H1 (cell line): ENCODE results near the gene MED12L. TPM values are rescaled to one million over a fixed set of nuclear protein-coding genes. Genes with fewer than 3 reads are reported as not detected.

ENCODE experiments used
- CTCF ChIA-PET: fragments of 300-600 bp; sonication (Branson Sonifier 250); formaldehyde crosslinking; loops from one replicate; lab custom pipeline; 2021; ENCODE audit not compliant: partially characterized antibody; lab: Charles Lee
- POLR2A ChIA-PET: fragments of 300-600 bp; sonication (Branson Sonifier 250); formaldehyde crosslinking; loops from one replicate; lab custom pipeline; 2021; ENCODE audit warnings: inconsistent platforms; ENCODE audit not compliant: partially characterized antibody; lab: Charles Lee
- DNase-seq, 2 experiments: peaks; one replicate each; pipeline versions ENCODE4 v3.0.0 to v3.0.0-alpha.2; 2010 to 2022; ENCODE audit warnings: low spot score in 2 of 2, low read depth in 1 of 2, mixed read lengths in 1 of 2
- FAIRE-seq: peaks from 2 replicates; lab custom pipeline; 2011; peaks lifted over from hg19 to GRCh38; lab: Jason Lieb, UNC
- H2AFZ ChIP-seq: 2 replicates; pipeline ENCODE4 v1.8.1; 2012; ENCODE audit warnings: low read length, inconsistent platforms
- H2AK5ac ChIP-seq: 2 replicates; pipeline ENCODE4 v1.6.1; 2013; ENCODE audit warnings: low read depth, low read length
- H2BK120ac ChIP-seq: replicated peaks from 2 replicates; pipeline ENCODE3; 2013; ENCODE audit warnings: low read depth, low read length, inconsistent platforms
- H2BK12ac ChIP-seq: 2 replicates; pipeline ENCODE4 v1.6.1; 2013; ENCODE audit warnings: low read depth, low read length
- H2BK15ac ChIP-seq: 2 replicates; pipeline ENCODE4 v1.6.1; 2013; ENCODE audit warnings: low read length
- H2BK20ac ChIP-seq: 2 replicates; pipeline ENCODE4 v1.6.1; 2013; ENCODE audit warnings: low read length
- H2BK5ac ChIP-seq: 2 replicates; pipeline ENCODE4 v1.6.1; 2013; ENCODE audit warnings: low read depth, low read length
- H3K14ac ChIP-seq: 2 replicates; pipeline ENCODE4 v1.6.1; 2013; ENCODE audit warnings: inconsistent platforms; ENCODE audit not compliant: insufficient read length
- H3K18ac ChIP-seq: 2 replicates; pipeline ENCODE4 v1.6.1; 2013; ENCODE audit warnings: low read length; ENCODE audit errors: extremely low read depth
- H3K23ac ChIP-seq: 2 replicates; pipeline ENCODE4 v1.6.1; 2013; ENCODE audit warnings: inconsistent platforms; ENCODE audit not compliant: insufficient read length
- H3K23me2 ChIP-seq: 2 replicates; pipeline ENCODE4 v1.6.1; 2013; ENCODE audit warnings: low read depth, low read length
- H3K27ac ChIP-seq: 2 replicates; pipeline ENCODE4 v1.6.1; 2011; ENCODE audit warnings: low read depth, low read length, inconsistent platforms
- H3K27me3 ChIP-seq, 4 experiments: replicated peaks in 1 of 4; 1 replicate in 1 of 4; 2 replicates in 3 of 4; pipeline versions ENCODE4 v1.6.1 to v1.8.1; 2011 to 2013; ENCODE audit warnings: low read length in 3 of 4, mild to moderate bottlenecking in 3 of 4, inconsistent platforms in 2 of 4, mixed read lengths in 2 of 4, moderate library complexity in 1 of 4; ENCODE audit not compliant: control insufficient read depth in 3 of 4, insufficient read depth in 3 of 4; ENCODE audit errors: extremely low read depth in 1 of 4
- H3K36me3 ChIP-seq, 4 experiments: 2 replicates each; pipeline versions ENCODE4 v1.6.1 to v1.8.1; 2011 to 2013; ENCODE audit warnings: mild to moderate bottlenecking in 4 of 4, low read length in 3 of 4, moderate library complexity in 2 of 4, control low read depth in 1 of 4, inconsistent platforms in 1 of 4; ENCODE audit not compliant: insufficient read depth in 4 of 4, control insufficient read depth in 2 of 4
- H3K4ac ChIP-seq: replicated peaks from 2 replicates; pipeline ENCODE3; 2013; ENCODE audit warnings: low read length, low read depth, mixed read lengths, inconsistent platforms; ENCODE audit not compliant: insufficient read length
- H3K4me1 ChIP-seq, 4 experiments: replicated peaks in 1 of 4; 1 replicate in 1 of 4; 2 replicates in 3 of 4; pipeline versions ENCODE4 v1.6.1 to v1.8.1; 2011 to 2013; ENCODE audit warnings: low read length in 3 of 4, inconsistent platforms in 2 of 4, mixed read lengths in 1 of 4; ENCODE audit not compliant: insufficient read depth in 4 of 4, control insufficient read depth in 3 of 4
- H3K4me2 ChIP-seq, 2 experiments: 2 replicates each; pipeline versions ENCODE4 v1.6.1 to v1.8.1; 2011 to 2013; ENCODE audit warnings: low read depth in 2 of 2, low read length in 2 of 2, control low read depth in 1 of 2, inconsistent platforms in 1 of 2, mild to moderate bottlenecking in 1 of 2; ENCODE audit not compliant: insufficient read depth in 1 of 2
- H3K4me3 ChIP-seq, 4 experiments: fragments of 200-600, 300-600 bp in 1 of 4; sonication (generic), shearing (Covaris generic), sonication (Bioruptor Twin) in 1 of 4; 2 replicates each; pipeline versions ENCODE4 v1.5.1 to v1.8.1; 2011 to 2016; ENCODE audit warnings: low read length in 4 of 4, low read depth in 3 of 4, control low read depth in 2 of 4, inconsistent platforms in 2 of 4, mild to moderate bottlenecking in 2 of 4, mixed read lengths in 1 of 4, moderate library complexity in 1 of 4; ENCODE audit not compliant: insufficient read depth in 2 of 4; ENCODE audit errors: extremely low read depth in 1 of 4
- H3K56ac ChIP-seq: replicated peaks from 2 replicates; pipeline ENCODE3; 2013; ENCODE audit warnings: low read depth, mild to moderate bottlenecking, mixed read lengths, low read length, inconsistent platforms; ENCODE audit not compliant: insufficient read length
- H3K79me1 ChIP-seq: 2 replicates; pipeline ENCODE4 v1.6.1; 2013; ENCODE audit warnings: low read depth, low read length, control low read depth
- H3K79me2 ChIP-seq, 2 experiments: 2 replicates each; pipeline versions ENCODE4 v1.6.1 to v1.8.1; 2012 to 2013; ENCODE audit warnings: low read length in 2 of 2, mild to moderate bottlenecking in 2 of 2, inconsistent platforms in 1 of 2; ENCODE audit not compliant: insufficient read depth in 2 of 2, control insufficient read depth in 1 of 2
- H3K9ac ChIP-seq, 4 experiments: replicated peaks in 1 of 4; 1 replicate in 1 of 4; 2 replicates in 3 of 4; pipeline versions ENCODE4 v1.6.1 to v1.8.1; 2011 to 2013; ENCODE audit warnings: low read depth in 3 of 4, low read length in 3 of 4, control low read depth in 2 of 4, mild to moderate bottlenecking in 2 of 4, moderate library complexity in 2 of 4, inconsistent platforms in 1 of 4; ENCODE audit errors: extremely low read depth in 1 of 4
- H3K9me3 ChIP-seq, 2 experiments: 2 replicates each; pipeline versions ENCODE4 v1.6.1 to v1.8.1; 2012 to 2013; ENCODE audit warnings: mild to moderate bottlenecking in 2 of 2, moderate library complexity in 2 of 2, control low read depth in 1 of 2, inconsistent platforms in 1 of 2, low read depth in 1 of 2, low read length in 1 of 2, mixed read lengths in 1 of 2; ENCODE audit not compliant: insufficient read depth in 2 of 2
- H4K20me1 ChIP-seq, 2 experiments: replicated peaks in 1 of 2; 2 replicates each; pipeline versions ENCODE3 to v1.8.1; 2011 to 2013; ENCODE audit warnings: inconsistent platforms in 2 of 2, low read length in 2 of 2, mild to moderate bottlenecking in 1 of 2; ENCODE audit not compliant: insufficient read depth in 2 of 2, control insufficient read depth in 1 of 2
- H4K5ac ChIP-seq: 2 replicates; pipeline ENCODE4 v1.6.1; 2013; ENCODE audit warnings: low read length, low read depth, mixed read lengths, inconsistent platforms; ENCODE audit not compliant: insufficient read length
- H4K8ac ChIP-seq: 2 replicates; pipeline ENCODE4 v1.8.0; 2013; ENCODE audit warnings: mild to moderate bottlenecking, moderate library complexity, low read length, inconsistent platforms; ENCODE audit not compliant: insufficient read depth; ENCODE audit errors: extremely low read depth
- H4K91ac ChIP-seq: replicated peaks from 2 replicates; pipeline ENCODE3; 2013; ENCODE audit warnings: low read length, mixed read lengths, inconsistent platforms; ENCODE audit not compliant: insufficient read length
- E2F6 ChIP-seq: IDR thresholded peaks from 2 replicates; pipeline ENCODE4 v1.6.1; 2012; ENCODE audit warnings: inconsistent platforms
- EGR1 ChIP-seq: IDR thresholded peaks from 2 replicates; pipeline ENCODE4 v1.6.1; 2011; ENCODE audit warnings: low read depth, low read length, borderline replicate concordance
- EP300 ChIP-seq, 2 experiments: IDR thresholded peaks; 1 replicate in 1 of 2; 2 replicates in 1 of 2; pipeline ENCODE4 v1.6.1; 2011 to 2012; ENCODE audit warnings: low read depth in 2 of 2, low read length in 2 of 2, mild to moderate bottlenecking in 2 of 2, borderline replicate concordance in 1 of 2, inconsistent platforms in 1 of 2, moderate library complexity in 1 of 2
- HDAC6 ChIP-seq: IDR thresholded peaks from one replicate; pipeline ENCODE4 v1.7.1; 2012; ENCODE audit warnings: low read depth, mild to moderate bottlenecking, inconsistent platforms, low read length, moderate library complexity
- KDM4A ChIP-seq: IDR thresholded peaks from one replicate; pipeline ENCODE4 v1.7.1; 2012; ENCODE audit warnings: low read depth, mild to moderate bottlenecking, moderate library complexity, low read length, inconsistent platforms; ENCODE audit not compliant: severe bottlenecking
- POLR2AphosphoS5 ChIP-seq: IDR thresholded peaks from 2 replicates; pipeline ENCODE4 v1.6.1; 2011; ENCODE audit warnings: low read depth, low read length
- RXRA ChIP-seq: IDR thresholded peaks from 2 replicates; pipeline ENCODE4 v1.6.1; 2011; ENCODE audit warnings: low read depth, mild to moderate bottlenecking, low read length, moderate library complexity; ENCODE audit not compliant: insufficient read depth
- TCF12 ChIP-seq: IDR thresholded peaks from 2 replicates; pipeline ENCODE4 v1.6.1; 2011; ENCODE audit warnings: low read depth, mild to moderate bottlenecking, low read length
- YY1 ChIP-seq: IDR thresholded peaks from 2 replicates; pipeline ENCODE4 v1.6.1; 2011; ENCODE audit warnings: low read depth, mild to moderate bottlenecking, low read length
- WGBS, 2 experiments: shearing (Covaris generic) in 1 of 2; methylation state at CpG; one replicate each; pipeline versions ENCODE4 v1.1.6 to v1.1.7; 2013 to 2015; ENCODE audit warnings: low lambda C conversion rate in 2 of 2, mixed read lengths in 2 of 2, inconsistent platforms in 1 of 2, low coverage in 1 of 2, missing lambda C conversion rate in 1 of 2; ENCODE audit not compliant: insufficient replicate concordance in 2 of 2, insufficient coverage in 1 of 2, insufficient read length in 1 of 2; ENCODE audit errors: extremely low coverage in 1 of 2, missing lambda C conversion rate in 1 of 2; 5-methylcytosine and 5-hydroxymethylcytosine counted together
- polyA plus RNA-seq, 7 experiments: library from polyadenylated mRNA; depleted of rRNA in 3 of 7; stranded (reverse) in 5 of 7; unstranded in 2 of 7; fragments of >200 nt in 5 of 7; fragments of 200-250 nt in 2 of 7; gene quantifications; 1 replicate in 5 of 7; 2 replicates in 1 of 7; 4 replicates in 1 of 7; pipeline versions ENCODE4 v1.2.1 to v1.2.3, GENCODE V29; 2011 to 2013; ENCODE audit warnings: missing spikeins in 2 of 7, mixed read lengths in 2 of 7
- total RNA-seq: library from RNA; stranded (reverse); fragmentation: NEBNext Ultra II Directional; extraction: Animal tissue kit (Norgen Biotek cat#: 25700); gene quantifications from 2 replicates; pipeline ENCODE4 v1.2.1, GENCODE V29; 2021

Gene MED12L
- total and polyA plus RNA-seq, 2 of the 8 experiments (the other 6 are each of a cell fraction or from before 2014, with no cell fraction given) = 3.6 to 26.2 TPM

GRCh38 chr3:151144016-151144415 is 58.6 kb downstream of the MED12L start:
- no peak overlapping the region for H2AK5ac ChIP-seq
- H2BK12ac ChIP-seq = no peak overlapping the region
- H2BK15ac ChIP-seq = no peak overlapping the region
- H3K4me1 ChIP-seq = peaks cover 2 to 14% (median 8%) of the 10 kb centered on the region in 4 experiments; a peak in 6 of 7 replicates
- no peak overlapping the region for H3K23ac ChIP-seq
- no peak overlapping the region for H3K27ac ChIP-seq
- no peak overlapping the region for H4K5ac ChIP-seq
- 89% methylated on average over 4 of the region's 4 CpGs; no CpG with 5 or more reads in 1 of the 2 experiments for WGBS, 2 experiments
- H3K27me3 ChIP-seq = no peaks in the 10 kb centered on the region
- H3K4me3 ChIP-seq = no peak overlapping the region
- FAIRE-seq = no peak
- no peaks in the 10 kb centered on the region for H3K79me1 ChIP-seq
- ChIA-PET CTCF (interaction anchor here (0.7 to 8.9 kb wide), 15 partner anchors 8 to 405 kb away, joined by 3 to 99 read pairs (median 4); partner anchors contain the start of gene MED12L), POLR2A (interaction anchor here (1.0 to 1.7 kb wide), 2 partner anchors 30 to 58 kb away, joined by 4 read pairs; no protein-coding TSS in a partner anchor)
- H2AFZ ChIP-seq = no peak overlapping the region
- H2BK5ac ChIP-seq = no peak overlapping the region
- no peak overlapping the region for H3K9ac ChIP-seq
- H4K8ac ChIP-seq = no peak overlapping the region
- H3K56ac ChIP-seq = no peak overlapping the region
- H3K4me2 ChIP-seq = no peak overlapping the region
- 0 out of 4 replicates have a peak, but pooled peaks cover 0 to 6% of the 10 kb centered on the region in 2 experiments for H3K79me2 ChIP-seq
- H2BK20ac ChIP-seq = no peak overlapping the region
- no peak for DNase-seq
- no peaks in the 10 kb centered on the region for H3K9me3 ChIP-seq
- no peaks in the 10 kb centered on the region for H3K23me2 ChIP-seq
- no peak overlapping the region for H4K91ac ChIP-seq
- H3K36me3 ChIP-seq = no peaks in the 10 kb centered on the region
- no peak overlapping the region for H3K18ac ChIP-seq
- no peak overlapping the region for H2BK120ac ChIP-seq
- no peak overlapping the region for H3K14ac ChIP-seq
- no peak overlapping the region for H3K4ac ChIP-seq
- no peaks in the 10 kb centered on the region for H4K20me1 ChIP-seq
- TF ChIP-seq POLR2AphosphoS5 (no peak), TCF12 (no peak), EP300 (IDR thresholded peaks at IDR 0.05; ENCODE audit: borderline replicate concordance in 1 of 2, low read depth in 2 of 2, low read length in 2 of 2) (no peak), YY1 (no peak), RXRA (no peak), E2F6 (no peak), KDM4A (no peak), HDAC6 (no peak), EGR1 (no peak)
